CD4-positive, alpha-beta T cell (primary cell): ENCODE results near the gene HAPSTR1. TPM values are rescaled to one million over a fixed set of nuclear protein-coding genes. Genes with fewer than 3 reads are reported as not detected.

Experiments
- ATAC-seq: fragments of 200-7000 bp; cut with Tn5 transposase; one replicate; pipeline ENCODE4 v1.10.0; 2022; ENCODE audit warnings: mild to moderate bottlenecking; ENCODE audit not compliant: poor library complexity
- CTCF ChIA-PET: fragments of 350-600 bp; sonication (Branson Sonifier 250); formaldehyde crosslinking; loops from one replicate; lab custom pipeline; 2021; ENCODE audit warnings: antibody characterized with exemption, inconsistent platforms; lab: Charles Lee
- POLR2A ChIA-PET: fragments of 350-600 bp; sonication (Branson Sonifier 250); formaldehyde crosslinking; loops from one replicate; lab custom pipeline; 2021; ENCODE audit warnings: antibody characterized with exemption, inconsistent platforms; lab: Charles Lee
- DNase-seq, 14 experiments: peaks; one replicate each; pipeline ENCODE4 v3.0.0-alpha.2; 2013 to 2020; ENCODE audit warnings: mixed read lengths in 2 of 14
- H3K27ac ChIP-seq, 2 donors: one replicate each; pipeline versions ENCODE4 v1.5.1 to v1.7.0; 2013; ENCODE audit warnings: low read length in 2 of 2, low read depth in 1 of 2, mild to moderate bottlenecking in 1 of 2
- H3K27me3 ChIP-seq, 2 experiments: 1 replicate in 1 of 2; 2 replicates in 1 of 2; pipeline versions ENCODE4 v1.6.1 to v1.7.0; 2013; ENCODE audit warnings: low read length in 2 of 2, control low read depth in 1 of 2, mild to moderate bottlenecking in 1 of 2, moderate library complexity in 1 of 2; ENCODE audit not compliant: insufficient read depth in 2 of 2, control insufficient read depth in 1 of 2
- H3K36me3 ChIP-seq: one replicate; pipeline ENCODE4 v1.6.1; 2013; ENCODE audit warnings: low read length, control low read depth; ENCODE audit not compliant: insufficient read depth
- H3K4me1 ChIP-seq: one replicate; pipeline ENCODE4 v1.6.1; 2013; ENCODE audit warnings: low read length, control low read depth; ENCODE audit not compliant: insufficient read depth
- H3K4me3 ChIP-seq: one replicate; pipeline ENCODE4 v1.5.1; 2013; ENCODE audit warnings: mild to moderate bottlenecking, low read length, moderate library complexity
- H3K9me3 ChIP-seq, 2 experiments: 1 replicate in 1 of 2; 2 replicates in 1 of 2; pipeline versions ENCODE4 v1.6.1 to v1.7.0; 2013; ENCODE audit warnings: low read length in 2 of 2, mild to moderate bottlenecking in 2 of 2, control low read depth in 1 of 2, moderate library complexity in 1 of 2; ENCODE audit not compliant: control insufficient read depth in 1 of 2, insufficient read depth in 1 of 2
- H3K27ac Mint-ChIP-seq: one replicate; pipeline ENCODE4 v1.8.0; 2020; ENCODE audit warnings: mixed read lengths
- H3K27me3 Mint-ChIP-seq: one replicate; pipeline ENCODE4 v1.8.0; 2021; ENCODE audit warnings: mixed read lengths
- H3K36me3 Mint-ChIP-seq: one replicate; pipeline ENCODE4 v1.8.0; 2021; ENCODE audit warnings: low read depth, mixed read lengths
- H3K4me1 Mint-ChIP-seq: one replicate; pipeline ENCODE4 v1.8.0; 2021; ENCODE audit warnings: low read depth, mixed read lengths
- H3K4me3 Mint-ChIP-seq: one replicate; pipeline ENCODE4 v1.8.0; 2020; ENCODE audit warnings: mild to moderate bottlenecking, mixed read lengths
- H3K9me3 Mint-ChIP-seq: one replicate; pipeline ENCODE4 v1.8.0; 2020; ENCODE audit warnings: mixed read lengths
- intact Hi-C, 2 experiments: fragments of 100-400 bp; cut with DNase I in 1 of 2; cut with micrococcal nuclease in 1 of 2; formaldehyde crosslinking; loops; one replicate each; pipeline versions ENCODE4 v1.15.1 to v1.9.0; 2023 to 2025; cut with DNase I, micrococcal nuclease
- total RNA-seq, 174 experiments: library from RNA in 2 of 174; stranded (reverse) in 2 of 174; gene quantifications; one replicate each; pipeline ENCODE4 v1.2.3 and lab custom pipeline; 2021 to 2026
- TF ChIP-seq, protein P1 (sequence below): fragments of 200-600 bp; IDR thresholded peaks from one replicate; pipeline ENCODE4 v1.8.0; 2022; ENCODE audit warnings: antibody characterized with exemption, mild to moderate bottlenecking

Gene HAPSTR1
- total RNA-seq, 2 experiments from 2014 or later, result 152 to 153 TPM

GRCh38 chr16:9095656-9096397, 4.4 kb downstream of the HAPSTR1 start:
- H3K4me3 ChIP-seq, result no peak overlapping the region
- peaks cover 69% of the 10 kb centered on the region for H3K36me3 ChIP-seq
- TF ChIP-seq, protein P1, sequence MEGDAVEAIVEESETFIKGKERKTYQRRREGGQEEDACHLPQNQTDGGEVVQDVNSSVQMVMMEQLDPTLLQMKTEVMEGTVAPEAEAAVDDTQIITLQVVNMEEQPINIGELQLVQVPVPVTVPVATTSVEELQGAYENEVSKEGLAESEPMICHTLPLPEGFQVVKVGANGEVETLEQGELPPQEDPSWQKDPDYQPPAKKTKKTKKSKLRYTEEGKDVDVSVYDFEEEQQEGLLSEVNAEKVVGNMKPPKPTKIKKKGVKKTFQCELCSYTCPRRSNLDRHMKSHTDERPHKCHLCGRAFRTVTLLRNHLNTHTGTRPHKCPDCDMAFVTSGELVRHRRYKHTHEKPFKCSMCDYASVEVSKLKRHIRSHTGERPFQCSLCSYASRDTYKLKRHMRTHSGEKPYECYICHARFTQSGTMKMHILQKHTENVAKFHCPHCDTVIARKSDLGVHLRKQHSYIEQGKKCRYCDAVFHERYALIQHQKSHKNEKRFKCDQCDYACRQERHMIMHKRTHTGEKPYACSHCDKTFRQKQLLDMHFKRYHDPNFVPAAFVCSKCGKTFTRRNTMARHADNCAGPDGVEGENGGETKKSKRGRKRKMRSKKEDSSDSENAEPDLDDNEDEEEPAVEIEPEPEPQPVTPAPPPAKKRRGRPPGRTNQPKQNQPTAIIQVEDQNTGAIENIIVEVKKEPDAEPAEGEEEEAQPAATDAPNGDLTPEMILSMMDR, result no peak
- H3K27me3 ChIP-seq, result no peaks in the 10 kb centered on the region
- Mint-ChIP-seq H3K27ac (peak overlapping the region; percentile 68), H3K9me3 (no peaks in the 10 kb centered on the region), H3K4me3 (peak overlapping the region; percentile 80), H3K27me3 (no peaks in the 10 kb centered on the region), H3K4me1 (peaks cover 83% of the 10 kb centered on the region), H3K36me3 (peaks cover 89% of the 10 kb centered on the region)
- DNase-seq (no peak), ATAC-seq (no peak)
- H3K4me1 ChIP-seq, result peaks cover 50% of the 10 kb centered on the region
- POLR2A ChIA-PET, result interaction anchor here (0.7 kb wide), 1 partner anchor 132 kb away, joined by 3 read pairs; the partner anchor contains the start of gene USP7
- CTCF ChIA-PET, result no interaction called here
- intact Hi-C loops, result loop anchor here in 1 of 2 experiments (2.0 kb wide), 1 partner anchor 17 kb away; no protein-coding TSS in a partner anchor
- H3K9me3 ChIP-seq, result no peaks in the 10 kb centered on the region
- H3K27ac ChIP-seq, result peak overlapping the region in 1 of 2 donors; percentile 2

DNA sequence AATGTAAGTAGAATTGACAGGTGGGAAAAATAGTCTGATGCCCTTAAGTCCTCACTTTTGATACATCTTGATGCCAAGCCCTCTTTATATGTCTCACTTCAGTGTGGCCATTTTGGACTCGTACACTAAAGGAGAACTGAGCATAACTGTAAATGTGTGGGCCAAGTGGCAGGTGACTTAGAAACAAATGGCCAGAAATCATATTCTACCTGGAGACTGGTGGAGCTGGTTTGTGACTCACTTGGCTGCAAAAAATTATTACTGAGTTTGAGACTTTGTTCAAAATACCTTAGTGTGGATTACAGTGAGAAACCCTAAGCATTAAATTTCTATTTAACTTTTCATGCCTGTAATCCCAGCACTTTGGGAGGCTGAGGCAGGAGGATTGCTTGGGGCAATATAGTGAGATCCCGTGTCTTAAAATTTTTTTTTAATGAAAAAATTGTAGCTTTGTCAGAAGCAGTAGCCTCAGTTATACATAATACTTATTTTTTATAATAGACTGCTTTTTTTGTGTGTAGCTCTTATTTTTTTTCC, 5.0 kb downstream of the HAPSTR1 start:
- TF ChIP-seq, protein P1, result no peak

GRCh38 chr16:9097266-9098219, 6.1 kb downstream of the HAPSTR1 start:
- POLR2A ChIA-PET, result interaction anchor here (1.1 to 1.2 kb wide), 2 partner anchors 13 to 150 kb away, joined by 3 to 4 read pairs; no protein-coding TSS in a partner anchor
- H3K27ac ChIP-seq, result no peak overlapping the region
- no peak for DNase-seq
- no peaks in the 10 kb centered on the region for H3K9me3 Mint-ChIP-seq
- H3K4me1 Mint-ChIP-seq, result peaks cover 95% of the 10 kb centered on the region
- H3K36me3 Mint-ChIP-seq, result peaks cover 96% of the 10 kb centered on the region
- CTCF ChIA-PET, result interaction anchor here (1.0 to 1.5 kb wide), 2 partner anchors 37 to 42 kb away, joined by 3 to 4 read pairs; no protein-coding TSS in a partner anchor
- no peak overlapping the region for H3K4me3 ChIP-seq
- peaks cover 86% of the 10 kb centered on the region for H3K36me3 ChIP-seq
- intact Hi-C loops, result loop anchor here in 1 of 2 experiments (2.0 kb wide), 1 partner anchor 15 kb away; no protein-coding TSS in a partner anchor
- ATAC-seq, result no peak
- H3K4me1 ChIP-seq, result peaks cover 56% of the 10 kb centered on the region
- peak overlapping the region; percentile 79 for H3K4me3 Mint-ChIP-seq
- no peaks in the 10 kb centered on the region for H3K9me3 ChIP-seq
- H3K27me3 ChIP-seq, result no peaks in the 10 kb centered on the region
- TF ChIP-seq, protein P1, result no peak
- H3K27me3 Mint-ChIP-seq, result no peaks in the 10 kb centered on the region
- peak overlapping the region; percentile 63 for H3K27ac Mint-ChIP-seq

More for the DNA sequence above, 5.0 kb downstream of the HAPSTR1 start:
- H3K4me1 ChIP-seq, result peaks cover 48% of the 10 kb centered on the region
- DNase-seq (no peak), ATAC-seq (no peak)
- H3K27ac ChIP-seq, result peak overlapping the region in 1 of 2 donors; percentile 2
- POLR2A ChIA-PET, result interaction anchor here (0.7 kb wide), 1 partner anchor 133 kb away, joined by 3 read pairs; the partner anchor contains the start of gene USP7
- H3K27me3 ChIP-seq, result no peaks in the 10 kb centered on the region
- peak overlapping the region; percentile 80 for H3K4me3 Mint-ChIP-seq
- peaks cover 89% of the 10 kb centered on the region for H3K36me3 Mint-ChIP-seq
- H3K36me3 ChIP-seq, result peaks cover 75% of the 10 kb centered on the region
- no peak overlapping the region for H3K4me3 ChIP-seq
- no peaks in the 10 kb centered on the region for H3K9me3 ChIP-seq
- H3K27me3 Mint-ChIP-seq, result no peaks in the 10 kb centered on the region
- CTCF ChIA-PET, result interaction anchor here (1.5 kb wide), 1 partner anchor 43 kb away, joined by 3 read pairs; no protein-coding TSS in a partner anchor
- H3K9me3 Mint-ChIP-seq, result no peaks in the 10 kb centered on the region
- peak overlapping the region; percentile 68 for H3K27ac Mint-ChIP-seq
- intact Hi-C loops, result loop anchor here in 1 of 2 experiments (2.0 kb wide), 1 partner anchor 16 kb away; no protein-coding TSS in a partner anchor
- H3K4me1 Mint-ChIP-seq, result peaks cover 85% of the 10 kb centered on the region
